ENCODE results near the gene SH3RF1.

GRCh38 chr4:169045862-169046584, 224.7 kb downstream of the SH3RF1 start:
- TF ChIP-seq CTCF (IDR thresholded peaks at IDR 0.05) (no peak), POLR2A (IDR thresholded peaks at IDR 0.05; ENCODE audit: low read depth) (no peak), EP300 (IDR thresholded peaks at IDR 0.05) (no peak), POLR2AphosphoS5 (IDR thresholded peaks at IDR 0.05) (no peak)

All from esophagus muscularis mucosa (tissue), 4 donors.